ENCODE measurements around the gene ZBTB32. TPM values are rescaled to one million over a fixed set of nuclear protein-coding genes. Genes with fewer than 3 reads are reported as not detected.
"Not testable (repeated sequence)": the region's sequence is repeated elsewhere in the genome, so short reads cannot be mapped to it uniquely, and the experiment has no call there.

ZBTB32 gene
- total RNA-seq, 1 donor: not detected

- TF ChIP-seq, protein P1, sequence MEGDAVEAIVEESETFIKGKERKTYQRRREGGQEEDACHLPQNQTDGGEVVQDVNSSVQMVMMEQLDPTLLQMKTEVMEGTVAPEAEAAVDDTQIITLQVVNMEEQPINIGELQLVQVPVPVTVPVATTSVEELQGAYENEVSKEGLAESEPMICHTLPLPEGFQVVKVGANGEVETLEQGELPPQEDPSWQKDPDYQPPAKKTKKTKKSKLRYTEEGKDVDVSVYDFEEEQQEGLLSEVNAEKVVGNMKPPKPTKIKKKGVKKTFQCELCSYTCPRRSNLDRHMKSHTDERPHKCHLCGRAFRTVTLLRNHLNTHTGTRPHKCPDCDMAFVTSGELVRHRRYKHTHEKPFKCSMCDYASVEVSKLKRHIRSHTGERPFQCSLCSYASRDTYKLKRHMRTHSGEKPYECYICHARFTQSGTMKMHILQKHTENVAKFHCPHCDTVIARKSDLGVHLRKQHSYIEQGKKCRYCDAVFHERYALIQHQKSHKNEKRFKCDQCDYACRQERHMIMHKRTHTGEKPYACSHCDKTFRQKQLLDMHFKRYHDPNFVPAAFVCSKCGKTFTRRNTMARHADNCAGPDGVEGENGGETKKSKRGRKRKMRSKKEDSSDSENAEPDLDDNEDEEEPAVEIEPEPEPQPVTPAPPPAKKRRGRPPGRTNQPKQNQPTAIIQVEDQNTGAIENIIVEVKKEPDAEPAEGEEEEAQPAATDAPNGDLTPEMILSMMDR (IDR thresholded peaks at IDR 0.05; ENCODE audit: insufficient read depth, low read depth, low read length): no peak
- no peak overlapping the region for H3K4me3 ChIP-seq (ENCODE audit: low read depth, low read length)
These were observed 17.0 kb downstream of the ZBTB32 start for GRCh38 chr19:35721374-35721773.

DNA sequence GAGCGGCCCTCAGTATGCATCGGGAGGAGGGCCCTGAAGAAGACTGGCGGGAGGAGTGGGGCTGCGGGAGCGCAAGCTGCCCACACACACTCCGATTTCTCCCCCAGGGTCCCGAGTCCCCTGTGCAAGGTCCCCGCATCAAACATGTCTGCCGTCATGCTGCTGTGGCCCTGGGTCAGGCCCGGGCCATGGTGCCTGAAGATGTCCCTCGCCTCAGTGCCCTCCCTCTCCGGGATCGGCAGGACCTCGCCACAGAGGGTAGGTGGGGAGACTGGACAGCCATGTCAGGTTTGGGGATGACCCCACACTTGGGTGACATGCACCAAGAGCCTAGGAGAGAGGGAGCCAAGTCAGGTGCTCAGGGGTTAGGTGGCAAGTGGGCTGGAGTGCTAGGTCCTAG, 18.1 kb downstream of the ZBTB32 start:
- no peak for DNase-seq (ENCODE audit: low read depth)
- TF ChIP-seq, protein P1 (IDR thresholded peaks at IDR 0.05; ENCODE audit: insufficient read depth, low read depth, low read length): no peak
- no peak overlapping the region for H3K4me3 ChIP-seq (ENCODE audit: low read depth, low read length)

More at GRCh38 chr19:35721374-35721773, 17.0 kb downstream of the ZBTB32 start:
- no peak for DNase-seq (ENCODE audit: low read depth)

GRCh38 chr19:35722897-35723296, 18.5 kb downstream of the ZBTB32 start:
- no peak overlapping the region for H3K4me3 ChIP-seq (ENCODE audit: low read depth, low read length)
- TF ChIP-seq, protein P1 (IDR thresholded peaks at IDR 0.05; ENCODE audit: insufficient read depth, low read depth, low read length): no peak
- DNase-seq (ENCODE audit: low read depth): no peak

- no peak for DNase-seq (ENCODE audit: low read depth)
- TF ChIP-seq, protein P1 (IDR thresholded peaks at IDR 0.05; ENCODE audit: insufficient read depth, low read depth, low read length): no peak
- no peak overlapping the region for H3K4me3 ChIP-seq (ENCODE audit: low read depth, low read length)
These were observed 19.3 kb downstream of the ZBTB32 start for GRCh38 chr19:35723671-35724070.

GRCh38 chr19:35724132-35724531, 19.8 kb downstream of the ZBTB32 start:
- not testable (repeated sequence) for H3K4me3 ChIP-seq (ENCODE audit: low read depth, low read length); DNase-seq (ENCODE audit: low read depth)

DNA sequence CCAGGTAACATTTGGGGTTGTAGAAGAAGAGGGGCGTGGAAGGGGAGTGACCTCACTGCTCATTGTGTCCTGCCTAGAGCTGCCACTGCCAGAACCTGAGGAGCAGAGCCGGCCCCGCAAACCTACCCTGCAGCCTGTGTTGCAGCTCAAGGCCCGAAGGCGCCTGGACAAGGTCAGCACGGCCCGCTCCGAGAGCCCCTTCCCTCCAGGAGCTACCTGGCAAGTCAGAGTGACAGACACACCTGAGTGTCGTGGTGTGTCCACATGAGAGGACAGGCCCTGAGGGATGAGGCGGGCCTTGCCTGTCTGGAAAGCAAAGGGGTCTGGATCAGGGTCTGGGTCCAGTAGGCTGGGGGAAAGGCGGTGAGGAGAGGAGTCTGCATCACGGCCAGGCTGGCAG, 20.2 kb downstream of the ZBTB32 start:
- no peak for DNase-seq (ENCODE audit: low read depth)
- no peak overlapping the region for H3K4me3 ChIP-seq (ENCODE audit: low read depth, low read length)
- TF ChIP-seq, protein P1 (IDR thresholded peaks at IDR 0.05; ENCODE audit: insufficient read depth, low read depth, low read length): no peak

DNA sequence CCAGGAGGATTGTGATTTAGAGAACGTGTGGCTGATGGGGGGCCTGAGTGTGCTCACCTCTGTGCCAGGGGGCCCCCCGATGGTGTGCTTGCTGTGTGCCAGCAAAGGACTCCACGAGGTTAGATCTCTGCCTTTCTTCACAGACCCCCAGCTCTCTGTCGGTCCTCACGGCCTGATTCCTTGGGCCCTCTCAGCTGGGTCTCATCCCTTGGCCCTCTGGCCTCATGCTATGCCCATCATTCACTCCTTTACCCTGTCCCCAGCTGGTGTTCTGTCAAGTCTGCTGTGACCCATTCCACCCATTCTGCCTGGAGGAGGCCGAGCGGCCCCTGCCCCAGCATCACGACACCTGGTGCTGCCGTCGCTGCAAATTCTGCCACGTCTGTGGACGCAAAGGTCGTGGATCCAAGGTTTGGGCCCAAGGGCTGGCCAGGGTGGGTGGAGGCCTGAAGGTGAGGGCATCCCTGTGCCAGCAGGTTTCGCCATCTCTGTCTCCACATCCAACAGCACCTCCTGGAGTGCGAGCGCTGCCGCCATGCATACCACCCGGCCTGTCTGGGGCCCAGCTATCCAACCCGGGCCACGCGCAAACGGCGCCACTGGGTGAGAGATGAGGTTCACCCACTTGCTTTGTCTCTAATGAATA, 21.0 kb downstream of the ZBTB32 start:
- no peak overlapping the region for H3K4me3 ChIP-seq (ENCODE audit: low read depth, low read length)
- DNase-seq (ENCODE audit: low read depth): no peak
- TF ChIP-seq, protein P1 (IDR thresholded peaks at IDR 0.05; ENCODE audit: insufficient read depth, low read depth, low read length): no peak
